Measurements from ENCODE around the gene TMIE. TPM values are rescaled to one million over a fixed set of nuclear protein-coding genes. Genes with fewer than 3 reads are reported as not detected.

TMIE gene
- under 1 TPM; 0.16 to 0.71 (median 0.40) TPM for total RNA-seq

GRCh38 chr3:46701181-46701939, at the start of gene TMIE:
TMIE (plus strand) TSS chr3:46701392; CDS start chr3:46701488, 96 bp downstream.
- ATAC-seq (peak; percentile 38 to 47), DNase-seq (no peak)
- H3K4me3 Mint-ChIP-seq, result peak within 1 kb of the TSS; percentile 46
- H3K27me3 Mint-ChIP-seq (ENCODE audit: low read depth), result peaks cover 8% of the 10 kb centered on the region
- no peaks in the 10 kb centered on the region for H3K36me3 Mint-ChIP-seq (ENCODE audit: insufficient read depth)
- no peaks in the 10 kb centered on the region for H3K9me3 Mint-ChIP-seq
- peaks cover 23% of the 10 kb centered on the region for H3K4me1 Mint-ChIP-seq (ENCODE audit: low read depth)

- Mint-ChIP-seq H3K36me3 (ENCODE audit: insufficient read depth) (peaks cover 2% of the 10 kb centered on the region), H3K9me3 (peaks cover 7% of the 10 kb centered on the region), H3K27me3 (ENCODE audit: low read depth) (peaks cover 13% of the 10 kb centered on the region), H3K4me3 (no peak overlapping the region), H3K4me1 (ENCODE audit: low read depth) (no peaks in the 10 kb centered on the region)
- ATAC-seq, result no peak
- DNase-seq, result no peak
These were observed 45.9 kb upstream of the TMIE start for GRCh38 chr3:46655271-46655670.

- Mint-ChIP-seq H3K27me3 (ENCODE audit: low read depth) (peaks cover 11% of the 10 kb centered on the region), H3K4me1 (ENCODE audit: low read depth) (no peaks in the 10 kb centered on the region), H3K36me3 (ENCODE audit: insufficient read depth) (peaks cover 2% of the 10 kb centered on the region), H3K4me3 (no peak overlapping the region), H3K9me3 (peaks cover 6% of the 10 kb centered on the region)
- no peak for ATAC-seq
- DNase-seq, result no peak
These were observed 44.2 kb upstream of the TMIE start for GRCh38 chr3:46656778-46657556.

GRCh38 chr3:46659285-46659684, 41.9 kb upstream of the TMIE start:
- H3K4me1 Mint-ChIP-seq (ENCODE audit: low read depth), result no peaks in the 10 kb centered on the region
- H3K27me3 Mint-ChIP-seq (ENCODE audit: low read depth), result peaks cover 6% of the 10 kb centered on the region
- H3K9me3 Mint-ChIP-seq, result no peaks in the 10 kb centered on the region
- no peak overlapping the region for H3K4me3 Mint-ChIP-seq
- no peak for ATAC-seq
- DNase-seq, result no peak
- H3K36me3 Mint-ChIP-seq (ENCODE audit: insufficient read depth), result no peaks in the 10 kb centered on the region

GRCh38 chr3:46660003-46660402, 41.2 kb upstream of the TMIE start:
- no peaks in the 10 kb centered on the region for H3K4me1 Mint-ChIP-seq (ENCODE audit: low read depth)
- ATAC-seq, result no peak
- peaks cover 4% of the 10 kb centered on the region for H3K27me3 Mint-ChIP-seq (ENCODE audit: low read depth)
- H3K4me3 Mint-ChIP-seq, result no peak overlapping the region
- H3K9me3 Mint-ChIP-seq, result no peaks in the 10 kb centered on the region
- DNase-seq, result no peak
- H3K36me3 Mint-ChIP-seq (ENCODE audit: insufficient read depth), result no peaks in the 10 kb centered on the region

- H3K36me3 Mint-ChIP-seq (ENCODE audit: insufficient read depth), result no peaks in the 10 kb centered on the region
- H3K27me3 Mint-ChIP-seq (ENCODE audit: low read depth), result peaks cover 4% of the 10 kb centered on the region
- DNase-seq, result no peak
- no peaks in the 10 kb centered on the region for H3K4me1 Mint-ChIP-seq (ENCODE audit: low read depth)
- ATAC-seq, result no peak
- no peaks in the 10 kb centered on the region for H3K9me3 Mint-ChIP-seq
- H3K4me3 Mint-ChIP-seq, result no peak overlapping the region
These were observed 40.4 kb upstream of the TMIE start for GRCh38 chr3:46660543-46661523.

GRCh38 chr3:46661776-46662766, 39.1 kb upstream of the TMIE start:
- no peak overlapping the region for H3K4me3 Mint-ChIP-seq
- peaks cover 6% of the 10 kb centered on the region for H3K27me3 Mint-ChIP-seq (ENCODE audit: low read depth)
- no peaks in the 10 kb centered on the region for H3K4me1 Mint-ChIP-seq (ENCODE audit: low read depth)
- ATAC-seq (no peak), DNase-seq (no peak)
- no peaks in the 10 kb centered on the region for H3K36me3 Mint-ChIP-seq (ENCODE audit: insufficient read depth)
- H3K9me3 Mint-ChIP-seq, result no peaks in the 10 kb centered on the region

GRCh38 chr3:46662771-46663551, 38.2 kb upstream of the TMIE start:
- H3K36me3 Mint-ChIP-seq (ENCODE audit: insufficient read depth), result no peaks in the 10 kb centered on the region
- peaks cover 6% of the 10 kb centered on the region for H3K27me3 Mint-ChIP-seq (ENCODE audit: low read depth)
- no peak overlapping the region for H3K4me3 Mint-ChIP-seq
- no peak for ATAC-seq
- no peaks in the 10 kb centered on the region for H3K9me3 Mint-ChIP-seq
- no peaks in the 10 kb centered on the region for H3K4me1 Mint-ChIP-seq (ENCODE audit: low read depth)
- DNase-seq, result no peak

GRCh38 chr3:46663591-46664135, 37.5 kb upstream of the TMIE start:
- H3K27me3 Mint-ChIP-seq (ENCODE audit: low read depth), result peaks cover 6% of the 10 kb centered on the region
- DNase-seq (no peak), ATAC-seq (no peak)
- no peaks in the 10 kb centered on the region for H3K36me3 Mint-ChIP-seq (ENCODE audit: insufficient read depth)
- H3K4me1 Mint-ChIP-seq (ENCODE audit: low read depth), result no peaks in the 10 kb centered on the region
- no peaks in the 10 kb centered on the region for H3K9me3 Mint-ChIP-seq
- H3K4me3 Mint-ChIP-seq, result no peak overlapping the region

GRCh38 chr3:46664188-46664970, 36.8 kb upstream of the TMIE start:
- Mint-ChIP-seq H3K27me3 (ENCODE audit: low read depth) (peaks cover 6% of the 10 kb centered on the region), H3K4me1 (ENCODE audit: low read depth) (no peaks in the 10 kb centered on the region), H3K36me3 (ENCODE audit: insufficient read depth) (no peaks in the 10 kb centered on the region), H3K9me3 (no peaks in the 10 kb centered on the region), H3K4me3 (no peak overlapping the region)
- DNase-seq, result no peak
- no peak for ATAC-seq

- ATAC-seq (no peak), DNase-seq (no peak)
- Mint-ChIP-seq H3K27me3 (ENCODE audit: low read depth) (peaks cover 6% of the 10 kb centered on the region), H3K4me3 (no peak overlapping the region), H3K4me1 (ENCODE audit: low read depth) (no peaks in the 10 kb centered on the region), H3K9me3 (no peaks in the 10 kb centered on the region), H3K36me3 (ENCODE audit: insufficient read depth) (no peaks in the 10 kb centered on the region)
These were observed 36.0 kb upstream of the TMIE start for GRCh38 chr3:46664971-46665762.

All from activated T-cell treated with anti-CD3 and anti-CD28 coated beads, Interleukin-2, amount 50 U/mL, for 4 hours (primary cell).